WERI-Rb-1 (cell line): Measurements from ENCODE around the gene SNCB.

ENCODE experiments used
- DNase-seq: peaks from one replicate; pipeline ENCODE4 v3.0.0-alpha.2; 2020
- H3K27ac ChIP-seq: fragments of 250-450 bp; sonication (Bioruptor Pico); 2 replicates; pipeline ENCODE4 v1.5.1; 2020; ENCODE audit warnings: mild to moderate bottlenecking, moderate library complexity
- H3K27me3 ChIP-seq: fragments of 250-450 bp; sonication (Bioruptor Pico); 2 replicates; pipeline ENCODE4 v1.5.1; 2021; ENCODE audit warnings: mild to moderate bottlenecking, low read depth, moderate library complexity; ENCODE audit not compliant: insufficient read depth, severe bottlenecking
- H3K36me3 ChIP-seq: fragments of 250-450 bp; sonication (Bioruptor Pico); 2 replicates; pipeline ENCODE4 v1.5.1; 2020; ENCODE audit warnings: mild to moderate bottlenecking, moderate library complexity
- H3K4me3 ChIP-seq: 2 replicates; pipeline ENCODE4 v1.5.1; 2011; ENCODE audit warnings: low read depth, mild to moderate bottlenecking, control low read depth, low read length
- H3K9me3 ChIP-seq: fragments of 250-450 bp; sonication (Bioruptor Pico); 2 replicates; pipeline ENCODE4 v1.5.1; 2021; ENCODE audit warnings: mild to moderate bottlenecking, moderate library complexity; ENCODE audit not compliant: severe bottlenecking
- CTCF ChIP-seq: IDR thresholded peaks from 2 replicates; pipeline ENCODE4 v1.5.1; 2011; ENCODE audit warnings: low read depth, mild to moderate bottlenecking, control low read depth, inconsistent platforms, low read length

SNCB gene

GRCh38 chr5:176675676-176676360 lies 45.5 kb upstream of the SNCB start:
- no peak overlapping the region for H3K27ac ChIP-seq

GRCh38 chr5:176674799-176675198 lies 44.5 kb upstream of the SNCB start:
- no peaks in the 10 kb centered on the region for H3K36me3 ChIP-seq
- H3K27ac ChIP-seq = no peak overlapping the region
- H3K27me3 ChIP-seq = no peaks in the 10 kb centered on the region
- no peaks in the 10 kb centered on the region for H3K9me3 ChIP-seq
- H3K4me3 ChIP-seq = no peak overlapping the region
- DNase-seq = no peak
- TF ChIP-seq CTCF = no peak

More at GRCh38 chr5:176675676-176676360, 45.5 kb upstream of the SNCB start:
- Histone ChIP-seq H3K27me3 (no peaks in the 10 kb centered on the region), H3K9me3 (no peaks in the 10 kb centered on the region), H3K36me3 (no peaks in the 10 kb centered on the region), H3K4me3 (no peak overlapping the region)
- DNase-seq = peak; percentile 48
- peak; percentile 70 for TF ChIP-seq CTCF

GRCh38 chr5:176673651-176674583 lies 43.6 kb upstream of the SNCB start:
- Histone ChIP-seq H3K27ac (no peak overlapping the region), H3K27me3 (no peaks in the 10 kb centered on the region), H3K4me3 (no peak overlapping the region), H3K36me3 (no peaks in the 10 kb centered on the region), H3K9me3 (no peaks in the 10 kb centered on the region)
- DNase-seq = no peak
- no peak for TF ChIP-seq CTCF

GRCh38 chr5:176671890-176672747 lies 41.8 kb upstream of the SNCB start:
- H3K9me3 ChIP-seq = no peaks in the 10 kb centered on the region

GRCh38 chr5:176671399-176671798 lies 41.1 kb upstream of the SNCB start:
- Histone ChIP-seq H3K27ac (no peak overlapping the region), H3K4me3 (no peak overlapping the region), H3K36me3 (no peaks in the 10 kb centered on the region), H3K9me3 (no peaks in the 10 kb centered on the region), H3K27me3 (no peaks in the 10 kb centered on the region)
- no peak for TF ChIP-seq CTCF
- DNase-seq = no peak

More at GRCh38 chr5:176671890-176672747, 41.8 kb upstream of the SNCB start:
- no peaks in the 10 kb centered on the region for H3K27me3 ChIP-seq
- no peak for DNase-seq
- no peak overlapping the region for H3K27ac ChIP-seq
- no peak for TF ChIP-seq CTCF
- H3K36me3 ChIP-seq = no peaks in the 10 kb centered on the region
- H3K4me3 ChIP-seq = no peak overlapping the region
